ENCODE measurements around the gene SMIM28.

SMIM28 gene

GRCh38 chr6:138372711-138373463, 4.8 kb upstream of the SMIM28 start:
- DNase-seq (ENCODE audit: low read depth in 2 of 3, low spot score in 2 of 3), result no peak

- DNase-seq (ENCODE audit: low read depth in 2 of 3, low spot score in 2 of 3), result no peak
Observed at GRCh38 chr6:138374230-138374629, 3.5 kb upstream of the SMIM28 start.

- no peak for DNase-seq (ENCODE audit: low read depth in 2 of 3, low spot score in 2 of 3)
Observed at GRCh38 chr6:138374815-138375214, 2.9 kb upstream of the SMIM28 start.

GRCh38 chr6:138377042-138377441, 663 bp upstream of the SMIM28 start:
- DNase-seq (ENCODE audit: low read depth in 2 of 3, low spot score in 2 of 3), result no peak

GRCh38 chr6:138378463-138378862, 758 bp downstream of the SMIM28 start:
- DNase-seq (ENCODE audit: low read depth in 2 of 3, low spot score in 2 of 3), result no peak

- no peak for DNase-seq (ENCODE audit: low read depth in 2 of 3, low spot score in 2 of 3)
Observed at GRCh38 chr6:138382498-138383265, 5.0 kb downstream of the SMIM28 start.

- no peak for DNase-seq (ENCODE audit: low read depth in 2 of 3, low spot score in 2 of 3)
Observed at GRCh38 chr6:138383776-138384175, 6.1 kb downstream of the SMIM28 start.

GRCh38 chr6:138386897-138387296, 9.2 kb downstream of the SMIM28 start:
- no peak for DNase-seq (ENCODE audit: low read depth in 2 of 3, low spot score in 2 of 3)

GRCh38 chr6:138387577-138388368, 10.1 kb downstream of the SMIM28 start:
- no peak for DNase-seq (ENCODE audit: low read depth in 2 of 3, low spot score in 2 of 3)

- DNase-seq (ENCODE audit: low read depth in 2 of 3, low spot score in 2 of 3), result no peak
Observed at GRCh38 chr6:138389551-138389950, 11.8 kb downstream of the SMIM28 start.

GRCh38 chr6:138393871-138394783, 16.4 kb downstream of the SMIM28 start:
- DNase-seq (ENCODE audit: low read depth in 2 of 3, low spot score in 2 of 3), result no peak

GRCh38 chr6:138396709-138397108, 19.0 kb downstream of the SMIM28 start:
- DNase-seq (ENCODE audit: low read depth in 2 of 3, low spot score in 2 of 3), result no peak

- DNase-seq (ENCODE audit: low read depth in 2 of 3, low spot score in 2 of 3), result no peak
Observed at GRCh38 chr6:138397128-138398122, 19.7 kb downstream of the SMIM28 start.

- no peak for DNase-seq (ENCODE audit: low read depth in 2 of 3, low spot score in 2 of 3)
Observed at GRCh38 chr6:138400326-138400725, 22.6 kb downstream of the SMIM28 start.

GRCh38 chr6:138401960-138402837, 24.5 kb downstream of the SMIM28 start:
- DNase-seq (ENCODE audit: low read depth in 2 of 3, low spot score in 2 of 3), result no peak

GRCh38 chr6:138402838-138403187, 25.1 kb downstream of the SMIM28 start:
- DNase-seq (ENCODE audit: low read depth in 2 of 3, low spot score in 2 of 3), result no peak

GRCh38 chr6:138403324-138403800, 25.7 kb downstream of the SMIM28 start:
- no peak for DNase-seq (ENCODE audit: low read depth in 2 of 3, low spot score in 2 of 3)
